Measurements from ENCODE around the gene TMC5. TPM values are rescaled to one million over a fixed set of nuclear protein-coding genes. Genes with fewer than 3 reads are reported as not detected.

The TMC5 gene
- total and polyA plus RNA-seq, 2 donors (not counting 3 experiments of a cell fraction or from before 2014, with no cell fraction given), result not detected

DNA sequence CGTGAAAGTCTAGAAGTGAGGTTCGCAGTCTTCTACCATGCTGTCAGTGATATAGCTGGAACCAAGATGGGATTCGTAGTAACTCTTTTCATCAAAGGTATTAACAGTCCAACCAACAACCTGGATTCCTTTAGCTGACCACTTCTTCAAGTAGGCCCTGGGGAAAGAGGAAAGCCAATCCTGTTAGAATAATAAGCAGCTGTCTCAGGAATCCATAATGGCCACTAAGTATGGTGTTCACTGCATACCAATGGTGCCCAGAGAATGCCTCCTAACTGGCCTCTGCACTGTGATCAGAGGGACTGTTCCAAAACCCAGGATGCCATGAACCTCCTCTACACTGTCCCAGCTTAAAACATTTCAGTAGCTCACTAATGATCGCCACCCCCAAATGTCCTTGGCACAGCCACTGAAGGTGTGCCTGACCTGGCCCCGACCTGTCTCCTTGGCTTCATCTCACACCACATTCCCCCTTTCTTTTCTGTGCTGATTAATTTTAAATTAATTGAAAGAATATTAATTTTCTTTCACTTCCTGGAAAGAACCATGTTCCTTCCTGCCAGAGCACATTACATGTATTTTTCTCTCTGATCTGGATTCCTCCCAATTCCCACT lies 85.9 kb downstream of the TMC5 start:
- no peak for TF ChIP-seq POLR2A (IDR thresholded peaks at IDR 0.05; ENCODE audit: low read depth, low read length)
- no peak for TF ChIP-seq JUN (IDR thresholded peaks at IDR 0.05; ENCODE audit: borderline replicate concordance, insufficient read depth, insufficient read length, low read depth)
- no peak for TF ChIP-seq MYC (IDR thresholded peaks at IDR 0.05; ENCODE audit: low read depth, low read length)
- no peak for TF ChIP-seq FOS (IDR thresholded peaks at IDR 0.05; ENCODE audit: borderline replicate concordance, insufficient read depth, low read length)
- no peak for TF ChIP-seq MAX (IDR thresholded peaks at IDR 0.05; ENCODE audit: insufficient read depth, insufficient read length)
- TF ChIP-seq EZH2 (IDR thresholded peaks at IDR 0.05; ENCODE audit: borderline replicate concordance, low read depth, low read length, severe bottlenecking), result no peak
- no peak for TF ChIP-seq CTCF (IDR thresholded peaks at IDR 0.05; ENCODE audit: extremely low read depth in 1 of 2, insufficient read depth in 1 of 2, low read depth in 1 of 2, low read length in 2 of 2)
- TF ChIP-seq GATA2 (IDR thresholded peaks at IDR 0.05; ENCODE audit: insufficient read depth, insufficient read length, low read depth, low read length), result no peak
- TF ChIP-seq POLR2AphosphoS5 (IDR thresholded peaks at IDR 0.05; ENCODE audit: insufficient read depth, low read depth, low read length), result no peak
- Histone ChIP-seq H3K9ac (replicated peaks; ENCODE audit: extremely low read depth, insufficient read depth, low read length) (no peak overlapping the region), H3K4me2 (ENCODE audit: insufficient read depth, low read length) (no peak overlapping the region), H3K27ac (ENCODE audit: insufficient read depth, low read depth, low read length) (no peak overlapping the region), H2AFZ (ENCODE audit: low read depth, low read length) (no peak overlapping the region), H3K36me3 (ENCODE audit: control insufficient read depth in 2 of 2, extremely low read depth in 1 of 2, insufficient read depth in 2 of 2, low read length in 2 of 2) (peaks cover 2 to 10% of the 10 kb centered on the region in 2 experiments), H3K79me2 (ENCODE audit: control insufficient read depth, insufficient read depth, low read length) (no peaks in the 10 kb centered on the region), H3K4me3 (replicated peaks in 1 of 3; ENCODE audit: insufficient read depth in 1 of 3, low read depth in 1 of 3, low read length in 3 of 3) (no peak overlapping the region), H3K27me3 (ENCODE audit: control insufficient read depth in 2 of 2, insufficient read depth in 2 of 2, low read length in 2 of 2) (no peaks in the 10 kb centered on the region), H3K9me1 (replicated peaks; ENCODE audit: control insufficient read depth, extremely low read depth, insufficient read depth, low read length) (no peaks in the 10 kb centered on the region), H4K20me1 (replicated peaks; ENCODE audit: control insufficient read depth, extremely low read depth, insufficient read depth, low read length) (no peaks in the 10 kb centered on the region), H3K4me1 (ENCODE audit: control insufficient read depth, extremely low read depth, insufficient read depth, low read length) (peaks cover 7% of the 10 kb centered on the region), H3K9me3 (replicated peaks; ENCODE audit: control insufficient read depth, insufficient read depth, low read length) (no peaks in the 10 kb centered on the region)
- POLR2A ChIA-PET, result no interaction called here
- CTCF ChIA-PET, result interaction anchor here (1.1 to 3.4 kb wide), 23 partner anchors 9 to 703 kb away, joined by 3 to 71 read pairs (median 5); partner anchors contain the start of genes ARL6IP1, CCP110, GDE1 and TMC7
- dilution Hi-C loops (cut with MboI; ENCODE audit: extremely low pct_ligation_motif_present, low sequenced_read_pairs), result no loop called here
- BruUV-seq (replicated peaks), result no TSS peak
- DNase-seq (ENCODE audit: low read depth, low spot score), result no peak
- no peak for FAIRE-seq
- intact Hi-C loops (cut with micrococcal nuclease), result loop anchor here (5.0 kb wide), 1 partner anchor 101 kb away; no protein-coding TSS in a partner anchor
